HG03135 (cell line): ENCODE measurements around the gene DIP2C.
"Not testable (repeated sequence)": the region's sequence is repeated elsewhere in the genome, so short reads cannot be mapped to it uniquely, and the experiment has no call there.

ENCODE experiments used
- ATAC-seq: cut with Tn5 transposase; IDR thresholded peaks from one replicate; pipeline ENCODE4 v1.9.1; 2021; ENCODE audit warnings: mild to moderate bottlenecking, moderate library complexity; ENCODE audit not compliant: unreplicated experiment

The DIP2C gene

GRCh38 chr10:661597-662222 lies 27.8 kb downstream of the DIP2C start:
- no peak for ATAC-seq

GRCh38 chr10:660970-661596 lies 28.4 kb downstream of the DIP2C start:
- no peak for ATAC-seq

GRCh38 chr10:660413-660969 lies 29.0 kb downstream of the DIP2C start:
- ATAC-seq = no peak

- ATAC-seq = no peak
These were observed 29.8 kb downstream of the DIP2C start for GRCh38 chr10:659688-660141.

GRCh38 chr10:657816-658350 lies 31.6 kb downstream of the DIP2C start:
- ATAC-seq = not testable (repeated sequence)

GRCh38 chr10:656883-657282 lies 32.6 kb downstream of the DIP2C start:
- ATAC-seq = no peak

GRCh38 chr10:655184-655583 lies 34.3 kb downstream of the DIP2C start:
- no peak for ATAC-seq

GRCh38 chr10:654647-654996 lies 34.8 kb downstream of the DIP2C start:
- no peak for ATAC-seq

- no peak for ATAC-seq
These were observed 35.3 kb downstream of the DIP2C start for GRCh38 chr10:653991-654646.

GRCh38 chr10:652832-653459 lies 36.5 kb downstream of the DIP2C start:
- ATAC-seq = not testable (repeated sequence)

GRCh38 chr10:652233-652632 lies 37.2 kb downstream of the DIP2C start:
- no peak for ATAC-seq

GRCh38 chr10:651692-652091 lies 37.8 kb downstream of the DIP2C start:
- no peak for ATAC-seq

- no peak for ATAC-seq
These were observed 38.4 kb downstream of the DIP2C start for GRCh38 chr10:650886-651615.

GRCh38 chr10:650441-650851 lies 39.0 kb downstream of the DIP2C start:
- no peak for ATAC-seq

- no peak for ATAC-seq
These were observed 39.5 kb downstream of the DIP2C start for GRCh38 chr10:649798-650440.

GRCh38 chr10:649445-649797 lies 40.0 kb downstream of the DIP2C start:
- ATAC-seq = no peak

GRCh38 chr10:647019-647418 lies 42.4 kb downstream of the DIP2C start:
- ATAC-seq = not testable (repeated sequence)

- ATAC-seq = no peak
These were observed 43.3 kb downstream of the DIP2C start for GRCh38 chr10:646118-646524.

- no peak for ATAC-seq
These were observed 44.5 kb downstream of the DIP2C start for GRCh38 chr10:644943-645334.
